Endothelial cell of umbilical vein (primary cell): ENCODE measurements around the gene HDLBP. TPM values are rescaled to one million over a fixed set of nuclear protein-coding genes. Genes with fewer than 3 reads are reported as not detected.

Source experiments
- BruUV-seq: library from RNA; stranded (reverse); fragments of 400-500 nt; replicated peaks from 2 replicates; lab custom pipeline; 2021; lab: Mats Ljungman, UMichigan
- CTCF ChIA-PET: fragments of 300-600, 350-600 bp; sonication (Branson Sonifier 250); formaldehyde crosslinking; loops from one replicate; lab custom pipeline; 2021; ENCODE audit warnings: antibody characterized with exemption, inconsistent platforms; lab: Charles Lee
- POLR2A ChIA-PET: fragments of 300-600, 350-600 bp; sonication (Branson Sonifier 250); formaldehyde crosslinking; loops from one replicate; lab custom pipeline; 2021; ENCODE audit warnings: antibody characterized with exemption, inconsistent platforms; lab: Charles Lee
- DNase-seq: peaks from one replicate; pipeline ENCODE4 v3.0.0-alpha.2; 2011; ENCODE audit warnings: low read depth, low spot score
- FAIRE-seq: peaks from 2 replicates; lab custom pipeline; 2011; peaks lifted over from hg19 to GRCh38; lab: Jason Lieb, UNC
- H2AFZ ChIP-seq: 2 replicates; pipeline ENCODE4 v1.6.0; 2012; ENCODE audit warnings: low read depth, low read length, control low read depth, inconsistent platforms
- H3K27ac ChIP-seq: 2 replicates; pipeline ENCODE4 v1.5.1; 2011; ENCODE audit warnings: low read depth, mild to moderate bottlenecking, control low read depth, low read length, moderate library complexity; ENCODE audit not compliant: insufficient read depth
- H3K27me3 ChIP-seq, 2 experiments: 2 replicates each; pipeline versions ENCODE4 v1.6.0 to v1.6.1; 2011; ENCODE audit warnings: low read length in 2 of 2, mixed read lengths in 1 of 2; ENCODE audit not compliant: control insufficient read depth in 2 of 2, insufficient read depth in 2 of 2
- H3K36me3 ChIP-seq, 2 experiments: 2 replicates in 1 of 2; 3 replicates in 1 of 2; pipeline ENCODE4 v1.5.1; 2011; ENCODE audit warnings: low read length in 2 of 2, mild to moderate bottlenecking in 1 of 2, moderate library complexity in 1 of 2; ENCODE audit not compliant: control insufficient read depth in 2 of 2, insufficient read depth in 2 of 2; ENCODE audit errors: extremely low read depth in 1 of 2
- H3K4me1 ChIP-seq: 3 replicates; pipeline ENCODE4 v1.5.1; 2011; ENCODE audit warnings: mild to moderate bottlenecking, low read length; ENCODE audit not compliant: control insufficient read depth, insufficient read depth; ENCODE audit errors: extremely low read depth
- H3K4me2 ChIP-seq: 2 replicates; pipeline ENCODE4 v1.6.1; 2011; ENCODE audit warnings: low read length, control low read depth, mixed read lengths; ENCODE audit not compliant: insufficient read depth
- H3K4me3 ChIP-seq, 3 experiments: fragments of 200-600 bp in 1 of 3; sonication (generic), shearing (Covaris generic) in 1 of 3; replicated peaks in 1 of 3; 2 replicates each; pipeline ENCODE4 v1.5.1; 2011 to 2016; ENCODE audit warnings: control low read depth in 3 of 3, low read length in 3 of 3, mild to moderate bottlenecking in 2 of 3, inconsistent platforms in 1 of 3, low read depth in 1 of 3, moderate library complexity in 1 of 3; ENCODE audit not compliant: insufficient read depth in 1 of 3
- H3K79me2 ChIP-seq: 2 replicates; pipeline ENCODE4 v1.6.0; 2012; ENCODE audit warnings: low read length, inconsistent platforms; ENCODE audit not compliant: control insufficient read depth, insufficient read depth
- H3K9ac ChIP-seq: replicated peaks from 2 replicates; pipeline ENCODE3; 2011; ENCODE audit warnings: low read length, control low read depth; ENCODE audit not compliant: insufficient read depth; ENCODE audit errors: extremely low read depth
- H3K9me1 ChIP-seq: replicated peaks from 3 replicates; pipeline ENCODE4 v1.6.0; 2011; ENCODE audit warnings: mild to moderate bottlenecking, low read length; ENCODE audit not compliant: control insufficient read depth, insufficient read depth; ENCODE audit errors: extremely low read depth
- H3K9me3 ChIP-seq: replicated peaks from 2 replicates; pipeline ENCODE4 v1.5.1; 2012; ENCODE audit warnings: low read length, inconsistent platforms; ENCODE audit not compliant: control insufficient read depth, insufficient read depth
- H4K20me1 ChIP-seq: replicated peaks from 2 replicates; pipeline ENCODE3; 2011; ENCODE audit warnings: mild to moderate bottlenecking, low read length; ENCODE audit not compliant: control insufficient read depth, insufficient read depth; ENCODE audit errors: extremely low read depth
- CTCF ChIP-seq, 2 donors: IDR thresholded peaks; 1 replicate in 1 of 2; 2 replicates in 1 of 2; pipeline ENCODE4 v1.5.1; 2011; ENCODE audit warnings: low read length in 2 of 2, mild to moderate bottlenecking in 2 of 2, moderate library complexity in 2 of 2, control low read depth in 1 of 2, inconsistent platforms in 1 of 2, low read depth in 1 of 2; ENCODE audit not compliant: insufficient read depth in 1 of 2; ENCODE audit errors: extremely low read depth in 1 of 2
- EZH2 ChIP-seq: IDR thresholded peaks from 2 replicates; pipeline ENCODE4 v1.6.1; 2012; ENCODE audit warnings: borderline replicate concordance, low read depth, mild to moderate bottlenecking, moderate library complexity, low read length, inconsistent platforms; ENCODE audit not compliant: severe bottlenecking
- FOS ChIP-seq: IDR thresholded peaks from 2 replicates; pipeline ENCODE4 v1.6.1; 2011; ENCODE audit warnings: mild to moderate bottlenecking, low read length, moderate library complexity, borderline replicate concordance; ENCODE audit not compliant: insufficient read depth
- GATA2 ChIP-seq: IDR thresholded peaks from 2 replicates; pipeline ENCODE4 v1.7.0; 2011; ENCODE audit warnings: low read depth, mild to moderate bottlenecking, moderate library complexity, mixed read lengths, low read length; ENCODE audit not compliant: insufficient read length, insufficient read depth
- JUN ChIP-seq: IDR thresholded peaks from 2 replicates; pipeline ENCODE4 v1.6.1; 2011; ENCODE audit warnings: borderline replicate concordance, low read depth; ENCODE audit not compliant: insufficient read length, insufficient read depth
- MAX ChIP-seq: IDR thresholded peaks from 2 replicates; pipeline ENCODE4 v1.6.1; 2011; ENCODE audit not compliant: insufficient read depth, insufficient read length
- MYC ChIP-seq: IDR thresholded peaks from one replicate; pipeline ENCODE4 v1.6.1; 2011; ENCODE audit warnings: mild to moderate bottlenecking, low read depth, low read length
- POLR2A ChIP-seq: IDR thresholded peaks from 2 replicates; pipeline ENCODE4 v1.6.1; 2012; ENCODE audit warnings: low read depth, mild to moderate bottlenecking, control low read depth, low read length
- POLR2AphosphoS5 ChIP-seq: IDR thresholded peaks from 2 replicates; pipeline ENCODE4 v1.6.1; 2012; ENCODE audit warnings: low read depth, mild to moderate bottlenecking, control low read depth, low read length, moderate library complexity; ENCODE audit not compliant: insufficient read depth
- dilution Hi-C: fragments of 300-500 bp; cut with MboI; formaldehyde crosslinking; loops from one replicate; pipeline ENCODE4 v1.15.0; 2019; ENCODE audit warnings: low sequenced_read_pairs; ENCODE audit not compliant: extremely low pct_ligation_motif_present
- intact Hi-C: fragments of 100-400 bp; cut with micrococcal nuclease; formaldehyde crosslinking; loops from one replicate; pipeline ENCODE4 v1.10.0; 2022
- polyA plus RNA-seq, 4 experiments: library from polyadenylated mRNA; depleted of rRNA in 3 of 4; stranded (reverse) in 3 of 4; unstranded in 1 of 4; fragments of >200 nt; gene quantifications; 2 replicates each; pipeline versions ENCODE4 v1.2.1 to v1.2.3, GENCODE V29; 2011 to 2012; ENCODE audit warnings: missing spikeins in 1 of 4
- total RNA-seq: library from RNA; stranded (reverse); gene quantifications from 2 replicates; pipeline ENCODE4 v1.2.3, GENCODE V29; 2021

Gene HDLBP
- total and polyA plus RNA-seq, 2 donors (not counting 3 experiments of a cell fraction or from before 2014, with no cell fraction given): 379 to 569 TPM

GRCh38 chr2:241211276-241211675 lies 104.2 kb downstream of the HDLBP start:
- ChIA-PET POLR2A (no interaction called here), CTCF (no interaction called here)
- Histone ChIP-seq H2AFZ (no peak overlapping the region), H3K36me3 (no peaks in the 10 kb centered on the region), H3K27me3 (no peaks in the 10 kb centered on the region), H3K27ac (no peak overlapping the region), H3K9me1 (no peaks in the 10 kb centered on the region), H4K20me1 (no peaks in the 10 kb centered on the region), H3K4me3 (no peak overlapping the region), H3K79me2 (no peaks in the 10 kb centered on the region), H3K4me2 (no peak overlapping the region), H3K9me3 (no peaks in the 10 kb centered on the region), H3K4me1 (no peaks in the 10 kb centered on the region), H3K9ac (no peak overlapping the region)
- TF ChIP-seq POLR2A (no peak), MYC (no peak), MAX (no peak), EZH2 (no peak), JUN (no peak), POLR2AphosphoS5 (no peak), CTCF (IDR thresholded peaks at IDR 0.05; ENCODE audit: extremely low read depth in 1 of 2, insufficient read depth in 1 of 2, low read depth in 1 of 2, low read length in 2 of 2) (no peak), GATA2 (no peak), FOS (no peak)
- no peak for FAIRE-seq
- no TSS peak for BruUV-seq
- intact Hi-C loops: loop anchor here (2.0 to 10.0 kb wide), 2 partner anchors 60 to 216 kb away; partner anchors contain the start of genes PPP1R7 and SNED1
- dilution Hi-C loops: no loop called here
- DNase-seq: no peak
